GM21515 (cell line): ENCODE measurements around the gene POLR2C.

Experiments
- ATAC-seq: cut with Tn5 transposase; IDR thresholded peaks from one replicate; pipeline ENCODE4 v1.9.1; 2021; ENCODE audit not compliant: unreplicated experiment

POLR2C gene

GRCh38 chr16:57500578-57501111 lies 38.2 kb downstream of the POLR2C start:
- ATAC-seq, result no peak

GRCh38 chr16:57501492-57501891 lies 39.0 kb downstream of the POLR2C start:
- ATAC-seq, result no peak

GRCh38 chr16:57502048-57502775 lies 39.7 kb downstream of the POLR2C start:
- ATAC-seq, result no peak

- ATAC-seq, result no peak
These were observed 40.9 kb downstream of the POLR2C start for GRCh38 chr16:57503366-57503765.

- no peak for ATAC-seq
These were observed 41.5 kb downstream of the POLR2C start for GRCh38 chr16:57504001-57504400.

- ATAC-seq, result no peak
These were observed 42.0 kb downstream of the POLR2C start for GRCh38 chr16:57504491-57504890.

- ATAC-seq, result no peak
These were observed 42.7 kb downstream of the POLR2C start for GRCh38 chr16:57505169-57505568.

- ATAC-seq, result no peak
These were observed 44.9 kb downstream of the POLR2C start for GRCh38 chr16:57507136-57508034.

- ATAC-seq, result no peak
These were observed 45.6 kb downstream of the POLR2C start for GRCh38 chr16:57508035-57508425.

GRCh38 chr16:57509231-57509923 lies 46.9 kb downstream of the POLR2C start:
- no peak for ATAC-seq

- no peak for ATAC-seq
These were observed 47.8 kb downstream of the POLR2C start for GRCh38 chr16:57510016-57510871.

- no peak for ATAC-seq
These were observed 50.0 kb downstream of the POLR2C start for GRCh38 chr16:57512296-57513001.

GRCh38 chr16:57513371-57514102 lies 51.1 kb downstream of the POLR2C start:
- no peak for ATAC-seq

GRCh38 chr16:57514371-57514770 lies 51.9 kb downstream of the POLR2C start:
- ATAC-seq, result no peak

- ATAC-seq, result no peak
These were observed 52.5 kb downstream of the POLR2C start for GRCh38 chr16:57514791-57515600.

GRCh38 chr16:57516176-57516725 lies 53.8 kb downstream of the POLR2C start:
- ATAC-seq, result no peak

GRCh38 chr16:57516773-57517172 lies 54.3 kb downstream of the POLR2C start:
- ATAC-seq, result no peak
